ENCODE data around the gene MRPS2. TPM values are rescaled to one million over a fixed set of nuclear protein-coding genes. Genes with fewer than 3 reads are reported as not detected.
"Not testable (repeated sequence)": the region's sequence is repeated elsewhere in the genome, so short reads cannot be mapped to it uniquely, and the experiment has no call there.

MRPS2 gene
- total and polyA plus RNA-seq, 8 donors, result 21.9 to 43.3 (median 38.0) TPM

GRCh38 chr9:135525241-135526088 is 25.0 kb downstream of the MRPS2 start:
- Histone ChIP-seq H3K9me3 (no peaks in the 10 kb centered on the region), H3K4me3 (no peak overlapping the region), H3K4me1 (no peaks in the 10 kb centered on the region), H3K36me3 (no peaks in the 10 kb centered on the region), H3K27ac (no peak overlapping the region), H3K27me3 (peaks cover 0 to 55% of the 10 kb centered on the region in 2 donors)
- ATAC-seq (no peak), DNase-seq (peak in 2 of 4 donors; percentile 25 to 53)
- TF ChIP-seq CTCF (IDR thresholded peaks at IDR 0.05), result no peak
- intact Hi-C loops (cut with DNase I), result no loop called here

GRCh38 chr9:135526089-135526729 is 25.7 kb downstream of the MRPS2 start:
- no peak for TF ChIP-seq CTCF (IDR thresholded peaks at IDR 0.05)
- H3K36me3 ChIP-seq, result no peaks in the 10 kb centered on the region
- no peak for ATAC-seq
- DNase-seq, result no peak
- intact Hi-C loops (cut with DNase I), result no loop called here
- H3K9me3 ChIP-seq, result no peaks in the 10 kb centered on the region
- H3K4me3 ChIP-seq, result no peak overlapping the region
- no peak overlapping the region for H3K27ac ChIP-seq
- peaks cover 0 to 60% of the 10 kb centered on the region in 2 donors for H3K27me3 ChIP-seq
- H3K4me1 ChIP-seq, result no peaks in the 10 kb centered on the region

- Histone ChIP-seq H3K9me3 (no peaks in the 10 kb centered on the region), H3K36me3 (no peaks in the 10 kb centered on the region), H3K27ac (no peak overlapping the region), H3K4me1 (no peaks in the 10 kb centered on the region), H3K27me3 (peaks cover 0 to 56% of the 10 kb centered on the region in 2 donors), H3K4me3 (no peak overlapping the region)
- DNase-seq (peak in 2 of 4 donors; percentile 25 to 72), ATAC-seq (no peak)
- intact Hi-C loops (cut with DNase I), result no loop called here
- TF ChIP-seq CTCF (IDR thresholded peaks at IDR 0.05), result no peak
These were observed 26.5 kb downstream of the MRPS2 start for GRCh38 chr9:135526730-135527571.

GRCh38 chr9:135528842-135529435 is 28.5 kb downstream of the MRPS2 start:
- H3K9me3 ChIP-seq; intact Hi-C loops (cut with DNase I); H3K27ac ChIP-seq; H3K4me3 ChIP-seq; H3K36me3 ChIP-seq; ATAC-seq; DNase-seq; H3K4me1 ChIP-seq: not testable (repeated sequence)
- H3K27me3 ChIP-seq, result peaks cover 0 to 45% of the 10 kb centered on the region in 2 donors

GRCh38 chr9:135530146-135530545 is 29.7 kb downstream of the MRPS2 start:
- H3K4me3 ChIP-seq, result no peak overlapping the region
- H3K4me1 ChIP-seq, result no peaks in the 10 kb centered on the region
- TF ChIP-seq CTCF (IDR thresholded peaks at IDR 0.05), result no peak
- intact Hi-C loops (cut with DNase I), result no loop called here
- H3K36me3 ChIP-seq, result no peaks in the 10 kb centered on the region
- ATAC-seq (no peak), DNase-seq (no peak)
- H3K27me3 ChIP-seq, result peaks cover 0 to 41% of the 10 kb centered on the region in 2 donors
- H3K9me3 ChIP-seq, result no peaks in the 10 kb centered on the region
- H3K27ac ChIP-seq, result no peak overlapping the region

Data from left lung (tissue), 10 donors.